WTC11 (cell line): ENCODE data around the gene UAP1. TPM values are rescaled to one million over a fixed set of nuclear protein-coding genes. Genes with fewer than 3 reads are reported as not detected.

ENCODE experiments used
- ATAC-seq: fragments of 200-7000 bp; cut with Tn5 transposase; 2 replicates; pipeline ENCODE4 v1.10.0; 2021; ENCODE audit warnings: mild to moderate bottlenecking, moderate library complexity
- CTCF ChIA-PET: fragments of 300-600 bp; sonication (Branson Sonifier 250); formaldehyde crosslinking; loops from one replicate; lab custom pipeline; 2021; ENCODE audit warnings: antibody characterized with exemption; lab: Charles Lee
- POLR2A ChIA-PET: fragments of 350-600 bp; sonication (Branson Sonifier 250); formaldehyde crosslinking; loops from one replicate; lab custom pipeline; 2021; ENCODE audit warnings: antibody characterized with exemption; lab: Charles Lee
- DNase-seq: peaks from one replicate; pipeline ENCODE4 v3.0.0; 2021; ENCODE audit warnings: low spot score
- H3K27ac Mint-ChIP-seq: 2 replicates; pipeline ENCODE4 v1.8.0; 2021; ENCODE audit warnings: mixed read lengths
- H3K27me3 Mint-ChIP-seq: 2 replicates; pipeline ENCODE4 v1.8.0; 2021; ENCODE audit warnings: low read depth, mild to moderate bottlenecking, moderate library complexity, mixed read lengths
- H3K36me3 Mint-ChIP-seq: 2 replicates; pipeline ENCODE4 v1.8.0; 2021; ENCODE audit warnings: mixed read lengths
- H3K4me1 Mint-ChIP-seq: 2 replicates; pipeline ENCODE4 v1.8.0; 2022; ENCODE audit warnings: mixed read lengths
- H3K4me3 Mint-ChIP-seq: 2 replicates; pipeline ENCODE4 v1.8.0; 2021; ENCODE audit warnings: mild to moderate bottlenecking, moderate library complexity, mixed read lengths
- H3K9me3 Mint-ChIP-seq: 2 replicates; pipeline ENCODE4 v1.8.0; 2021; ENCODE audit warnings: mixed read lengths
- AR ChIP-seq: fragments of 250-450 bp; sonication (Bioruptor Pico); IDR thresholded peaks from 2 replicates; pipeline ENCODE4 v1.9.0; 2021; ENCODE audit warnings: mild to moderate bottlenecking
- ATF2 ChIP-seq: sonication (generic); formaldehyde crosslinking; IDR thresholded peaks from 2 replicates; pipeline ENCODE4 v1.8.1; 2022; ENCODE audit warnings: low read depth, missing genetic modification reagents, borderline replicate concordance
- ATF3 ChIP-seq: sonication (generic); formaldehyde crosslinking; conservative IDR thresholded peaks from 2 replicates; pipeline ENCODE4 v1.8.1; 2022; ENCODE audit warnings: mild to moderate bottlenecking, missing genetic modification reagents
- E2F5 ChIP-seq: sonication (generic); formaldehyde crosslinking; IDR thresholded peaks from 2 replicates; pipeline ENCODE4 v1.8.1; 2022; ENCODE audit warnings: mild to moderate bottlenecking, moderate library complexity, missing genetic modification reagents
- ERG ChIP-seq: fragments of 250-450 bp; sonication (Bioruptor Pico); IDR thresholded peaks from 2 replicates; pipeline ENCODE4 v1.8.0; 2021; ENCODE audit warnings: mild to moderate bottlenecking
- GABPB1 ChIP-seq: sonication (generic); formaldehyde crosslinking; IDR thresholded peaks from 2 replicates; pipeline ENCODE4 v1.8.1; 2023; ENCODE audit warnings: mild to moderate bottlenecking, missing genetic modification reagents
- HMGXB4 ChIP-seq: sonication (generic); formaldehyde crosslinking; IDR thresholded peaks from 2 replicates; pipeline ENCODE4 v1.8.1; 2023; ENCODE audit warnings: mild to moderate bottlenecking, moderate library complexity, missing genetic modification reagents
- IRF2 ChIP-seq: sonication (generic); formaldehyde crosslinking; IDR thresholded peaks from 2 replicates; pipeline ENCODE4 v1.8.0; 2022; ENCODE audit warnings: low read depth, missing genetic modification reagents, borderline replicate concordance
- MXD4 ChIP-seq: fragments of 250-450 bp; sonication (Bioruptor Pico); IDR thresholded peaks from 2 replicates; pipeline ENCODE4 v1.8.0; 2021; ENCODE audit warnings: mild to moderate bottlenecking, moderate library complexity, borderline replicate concordance
- NR2C2 ChIP-seq: sonication (generic); formaldehyde crosslinking; IDR thresholded peaks from 2 replicates; pipeline ENCODE4 v1.8.0; 2022; ENCODE audit warnings: mild to moderate bottlenecking, missing genetic modification reagents
- OVOL2 ChIP-seq: fragments of 250-450 bp; sonication (Bioruptor Pico); IDR thresholded peaks from 2 replicates; pipeline ENCODE4 v1.9.0; 2021; ENCODE audit warnings: mild to moderate bottlenecking, borderline replicate concordance
- PRDM15 ChIP-seq: sonication (generic); formaldehyde crosslinking; IDR thresholded peaks from 2 replicates; pipeline ENCODE4 v1.8.0; 2022; ENCODE audit warnings: missing genetic modification reagents
- PRRX2 ChIP-seq: fragments of 250-450 bp; sonication (Bioruptor Pico); IDR thresholded peaks from 2 replicates; pipeline ENCODE4 v1.8.0; 2021; ENCODE audit warnings: mild to moderate bottlenecking
- RORB ChIP-seq: fragments of 250-450 bp; sonication (Bioruptor Pico); IDR thresholded peaks from 2 replicates; pipeline ENCODE4 v1.9.0; 2021; ENCODE audit warnings: mild to moderate bottlenecking
- total RNA-seq: library from RNA; stranded (reverse); gene quantifications from 3 replicates; pipeline ENCODE4 v1.2.3, GENCODE V29; 2021

UAP1 gene
- total RNA-seq, 1 experiment from 2014 or later = 31.1 TPM

GRCh38 chr1:162635418-162635817, 73.9 kb downstream of the UAP1 start (continued):
- TF ChIP-seq AR (CRISPR knock-in tag) = no peak

- Mint-ChIP-seq H3K36me3 (no peaks in the 10 kb centered on the region), H3K4me3 (no peak overlapping the region), H3K4me1 (no peaks in the 10 kb centered on the region), H3K27me3 (no peaks in the 10 kb centered on the region), H3K9me3 (no peaks in the 10 kb centered on the region), H3K27ac (no peak overlapping the region)
- ChIA-PET POLR2A (interaction anchor here (0.7 kb wide), 1 partner anchor 259 kb away, joined by 3 read pairs; no protein-coding TSS in a partner anchor), CTCF (no interaction called here)
- TF ChIP-seq GABPB1 (CRISPR knock-in tag) (no peak), HMGXB4 (CRISPR knock-in tag) (no peak), PRRX2 (CRISPR knock-in tag) (no peak), MXD4 (CRISPR knock-in tag) (no peak), E2F5 (CRISPR knock-in tag) (no peak), ERG (CRISPR knock-in tag) (no peak), NR2C2 (no peak), RORB (CRISPR knock-in tag) (no peak), ATF2 (CRISPR knock-in tag) (no peak), PRDM15 (CRISPR knock-in tag) (no peak), IRF2 (CRISPR knock-in tag) (no peak), OVOL2 (no peak), ATF3 (CRISPR knock-in tag) (no peak)
- DNase-seq (no peak), ATAC-seq (no peak)
Observed at GRCh38 chr1:162639718-162640117, 78.2 kb downstream of the UAP1 start.
